ENCODE data around the gene POLD4.

- TF ChIP-seq CTCF (IDR thresholded peaks at IDR 0.05 in 8 of 11, conservative IDR thresholded peaks at IDR 0.05 in 3 of 11) = no peak
- TF ChIP-seq POLR2A (IDR thresholded peaks at IDR 0.05) = no peak
Measured at GRCh38 chr11:67393990-67394389, 40.6 kb upstream of the POLD4 start.

All from spleen (tissue), 7 donors.